NAMALWA (cell line): ENCODE results near the gene SALL4.
"Not testable (repeated sequence)": the region's sequence is repeated elsewhere in the genome, so short reads cannot be mapped to it uniquely, and the experiment has no call there.

Source experiments
- DNase-seq: peaks from one replicate; pipeline ENCODE4 v3.0.0-alpha.2; 2015; ENCODE audit warnings: low spot score

Gene SALL4

GRCh38 chr20:51763965-51764602 is 38.2 kb downstream of the SALL4 start:
- no peak for DNase-seq

DNA sequence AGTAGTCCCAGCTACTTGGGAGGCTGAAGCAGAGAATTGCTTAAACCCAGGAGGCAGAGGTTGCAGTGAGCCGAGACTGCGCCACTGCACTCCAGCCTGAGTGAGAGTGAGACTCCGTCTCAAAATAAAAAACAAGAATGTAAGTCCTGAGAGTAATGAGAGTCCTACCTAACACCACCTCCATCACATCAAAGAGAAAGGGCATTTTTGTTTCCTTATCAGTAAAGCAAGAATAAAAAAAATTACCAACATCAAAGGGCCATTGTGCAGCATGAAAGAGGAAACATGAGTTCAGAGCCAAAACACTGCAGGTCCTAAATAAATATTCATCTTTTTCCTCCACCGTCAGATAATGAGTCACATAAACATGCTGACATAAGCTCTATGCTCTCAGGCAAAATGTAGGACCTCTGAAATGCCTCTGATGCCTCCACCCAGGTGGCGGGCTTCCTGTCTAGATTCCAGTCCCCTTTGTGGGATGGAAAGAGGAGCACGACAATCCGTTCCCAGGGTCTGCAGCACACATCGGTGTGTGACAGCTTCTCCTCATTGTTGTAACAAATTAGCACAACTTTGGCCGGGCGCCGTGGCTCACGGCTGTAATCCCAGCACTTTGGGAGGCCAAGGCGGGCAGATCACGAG is 41.3 kb downstream of the SALL4 start:
- no peak for DNase-seq

DNA sequence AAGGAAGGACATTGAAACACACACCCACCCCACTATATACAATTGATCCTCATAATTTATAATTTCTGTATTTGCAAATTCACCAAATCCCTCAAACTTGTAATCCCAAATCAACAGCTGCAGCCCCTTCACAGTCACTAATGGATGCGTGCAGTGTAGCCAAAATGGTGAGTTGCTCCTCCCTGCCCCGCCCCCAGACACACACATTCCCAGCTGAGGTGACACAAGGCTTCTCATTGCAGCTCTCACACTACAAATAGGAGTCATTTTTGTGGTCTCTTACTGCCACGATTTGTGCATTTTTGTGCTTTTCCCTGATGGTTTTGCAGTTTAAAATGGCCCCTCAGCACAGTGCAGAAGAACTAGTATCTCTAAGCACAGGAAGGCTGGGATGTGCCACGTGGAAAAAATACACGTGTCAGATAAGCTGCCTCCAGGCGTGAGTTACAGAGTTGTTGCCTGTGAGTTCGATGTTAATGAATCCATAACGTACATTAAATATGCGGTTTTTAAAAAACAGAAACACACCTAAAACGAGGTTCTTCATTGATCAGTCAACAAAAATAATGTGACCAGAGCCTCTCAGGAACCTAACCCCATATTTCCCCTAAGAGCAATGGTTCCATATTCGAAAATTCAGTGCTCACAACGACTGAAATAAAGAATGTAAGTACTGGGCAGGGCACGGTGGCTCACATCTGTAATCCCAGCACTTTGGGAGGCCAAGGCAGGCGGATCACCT is 42.4 kb downstream of the SALL4 start:
- no peak for DNase-seq

DNA sequence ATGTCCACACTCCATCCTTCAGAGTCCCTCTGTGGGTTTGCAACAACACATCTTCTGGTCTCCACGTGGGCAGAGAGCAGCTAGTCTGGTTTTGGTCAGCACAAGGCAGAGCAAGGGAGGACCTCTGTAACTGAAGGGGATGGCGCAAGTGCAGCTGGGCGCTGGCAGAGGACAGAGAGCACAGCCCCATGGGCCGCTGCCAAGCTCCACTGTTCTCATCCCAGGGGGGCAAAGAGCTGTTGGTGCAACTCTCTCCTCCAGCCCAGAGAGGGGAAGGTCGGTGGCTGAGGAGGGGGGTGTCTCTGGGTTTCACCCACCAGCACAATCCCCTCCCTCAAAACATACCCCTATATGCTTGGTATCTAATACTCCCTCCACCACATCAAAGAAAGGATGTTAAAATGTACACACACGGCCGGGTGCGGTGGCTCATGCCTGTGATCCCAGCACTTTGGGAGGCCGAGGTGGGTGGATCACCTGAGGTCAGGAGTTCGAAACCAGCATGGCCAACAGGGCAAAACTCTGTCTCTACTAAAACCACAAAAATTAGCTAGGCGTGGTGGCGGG is 43.3 kb downstream of the SALL4 start:
- no peak for DNase-seq

GRCh38 chr20:51757226-51757625 is 45.1 kb downstream of the SALL4 start:
- DNase-seq, result no peak

GRCh38 chr20:51756653-51757052 is 45.7 kb downstream of the SALL4 start:
- DNase-seq, result no peak

DNA sequence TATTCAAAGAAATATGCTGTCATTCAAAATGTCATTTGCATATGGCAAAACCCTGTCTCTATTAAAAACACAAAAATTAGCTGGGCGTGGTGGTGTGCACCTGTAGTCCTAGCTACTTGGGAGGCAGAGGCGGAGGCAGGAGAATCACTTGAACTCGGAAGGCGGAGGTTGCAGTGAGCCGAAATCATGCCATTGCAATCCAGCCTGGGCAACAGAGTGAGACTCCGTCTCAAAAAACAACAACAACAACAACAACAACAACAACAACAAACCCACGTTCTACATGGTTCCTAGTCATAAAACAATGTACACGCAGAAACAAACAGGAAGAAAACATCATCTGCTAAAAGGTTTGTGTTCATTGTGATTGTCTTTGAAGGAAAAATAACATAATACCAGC is 49.1 kb downstream of the SALL4 start:
- not testable (repeated sequence) for DNase-seq

DNA sequence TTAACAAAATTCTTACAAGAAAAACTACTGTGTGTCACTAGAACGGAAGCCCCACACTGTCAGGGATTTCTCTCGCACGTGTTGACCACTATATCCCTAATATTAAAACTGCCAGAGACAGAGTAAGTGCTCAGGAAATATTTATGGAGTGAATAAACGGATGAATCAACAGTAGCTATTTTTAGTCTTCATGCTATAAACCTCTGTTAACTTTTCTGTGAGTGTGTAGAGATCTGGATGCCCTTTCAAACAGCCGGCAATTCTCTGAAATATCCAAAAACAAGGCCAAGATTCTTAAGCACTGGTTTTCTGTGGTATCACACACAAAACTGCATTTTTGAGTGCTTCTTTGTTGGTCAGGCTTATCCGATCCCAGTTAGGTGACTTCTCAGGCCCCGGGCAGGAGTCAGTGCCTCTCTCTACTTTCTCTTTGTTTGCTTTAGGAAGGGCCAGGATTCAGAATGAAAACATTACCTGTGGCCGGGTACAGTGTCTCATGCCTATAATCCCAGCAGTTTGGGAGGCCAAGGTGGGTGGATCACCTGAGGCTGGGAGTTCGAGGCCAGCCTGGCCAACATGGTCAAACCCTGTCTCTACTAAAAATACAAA is 49.9 kb downstream of the SALL4 start:
- no peak for DNase-seq

- DNase-seq, result no peak
Observed at GRCh38 chr20:51750770-51751388, 51.4 kb downstream of the SALL4 start.

DNA sequence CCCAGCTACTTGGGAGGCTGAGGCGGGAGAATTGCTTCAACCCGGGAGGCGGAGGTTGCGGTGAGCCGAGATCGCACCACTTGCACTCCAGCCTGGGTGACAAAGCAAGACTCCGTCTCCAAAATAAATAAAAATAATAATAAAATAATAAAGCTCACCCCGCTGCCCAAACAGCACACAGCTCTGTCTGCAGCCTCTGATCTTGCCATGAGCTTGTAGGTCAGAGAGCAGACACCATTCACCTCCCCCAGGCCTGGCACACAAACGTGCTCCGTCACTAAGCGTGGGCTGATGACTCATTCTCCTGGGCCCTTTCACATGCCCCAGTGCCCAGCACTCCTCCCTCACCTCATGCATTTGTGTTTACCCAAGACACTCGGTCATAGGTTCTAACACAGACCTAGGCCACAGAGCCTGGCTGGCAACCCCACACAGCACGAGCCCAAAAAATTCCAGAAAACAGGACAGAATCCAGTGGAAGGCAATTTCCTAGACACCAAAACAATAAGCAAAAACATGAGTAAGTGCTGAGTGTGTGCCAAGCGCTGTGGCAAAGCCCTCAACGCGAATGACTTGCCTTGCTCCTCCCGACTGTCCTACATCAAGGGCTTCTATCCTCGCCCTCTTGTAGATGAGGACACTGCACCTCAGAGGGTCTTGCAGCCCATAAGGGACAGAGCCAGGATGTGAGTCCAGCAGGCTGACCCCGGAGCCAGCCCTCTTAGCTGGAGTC is 52.1 kb downstream of the SALL4 start:
- DNase-seq, result no peak

DNA sequence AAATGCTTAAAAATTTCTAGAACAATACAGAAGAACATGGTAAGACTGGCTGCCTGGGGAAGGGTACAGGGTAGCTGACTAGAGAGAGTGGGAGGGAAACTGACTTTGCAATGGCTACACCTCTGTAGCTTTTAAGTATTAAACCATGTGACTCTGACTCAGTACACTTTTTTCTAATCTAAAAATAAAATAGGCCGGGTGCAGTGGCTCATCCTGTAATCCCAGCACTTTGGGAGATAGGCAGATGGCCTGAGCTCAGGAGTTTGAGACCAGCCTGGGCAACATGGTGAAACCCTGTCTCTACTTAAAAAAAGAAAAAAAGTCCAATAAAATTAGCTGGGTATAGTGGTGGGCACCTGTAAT is 52.7 kb downstream of the SALL4 start:
- no peak for DNase-seq

DNA sequence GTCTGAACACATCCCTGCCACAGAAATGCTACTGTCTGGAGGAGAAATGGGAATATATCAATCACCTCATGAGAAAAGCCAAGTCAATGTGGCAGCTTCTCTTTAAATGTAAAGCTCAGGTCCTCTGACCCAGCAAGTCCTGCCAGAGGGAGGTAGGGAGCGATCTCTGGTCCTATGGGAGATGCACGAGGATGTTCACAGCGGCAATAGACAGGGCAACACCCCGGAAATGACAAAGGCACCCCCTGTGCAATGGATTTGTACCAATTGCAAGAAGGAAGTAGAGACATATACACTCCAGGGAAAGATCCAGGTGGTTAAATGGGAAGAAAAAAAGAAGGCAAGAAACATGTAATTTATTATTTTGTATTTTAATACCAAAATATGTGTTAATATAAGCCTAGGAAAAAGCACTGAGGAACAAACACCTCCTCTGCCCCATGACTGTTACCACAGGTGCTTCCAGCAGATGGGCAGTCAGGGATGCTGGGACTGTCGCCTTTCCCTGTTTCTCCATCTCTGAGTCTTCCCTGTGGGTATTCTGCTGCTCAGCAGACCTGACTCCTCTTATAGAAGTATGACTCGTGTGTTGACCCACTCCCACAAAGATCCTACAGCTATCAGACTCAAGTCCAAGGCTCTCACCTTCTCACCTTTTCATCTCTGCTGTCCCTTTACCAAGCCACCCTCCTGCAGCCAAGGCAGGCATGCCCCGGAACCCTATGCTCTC is 55.0 kb downstream of the SALL4 start:
- DNase-seq, result no peak

DNA sequence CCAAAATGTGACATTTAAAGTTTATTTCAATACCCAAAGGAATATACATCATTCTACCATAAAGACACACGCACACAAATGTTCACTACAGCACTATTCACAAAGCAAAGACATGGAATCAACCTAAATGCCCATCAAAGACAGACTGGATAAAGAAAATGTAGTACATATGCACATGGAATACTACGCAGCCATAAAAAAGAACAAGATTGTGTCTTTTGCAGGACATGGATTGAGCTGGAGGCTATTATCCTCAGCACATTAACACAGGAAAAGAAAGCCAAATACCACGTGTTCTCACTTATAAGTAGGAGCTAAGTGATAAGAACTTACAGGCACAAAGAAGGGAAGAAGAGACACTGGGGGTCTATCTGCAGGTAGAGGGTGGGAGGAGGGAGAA is 56.5 kb downstream of the SALL4 start:
- no peak for DNase-seq

GRCh38 chr20:51740838-51741237 is 61.5 kb downstream of the SALL4 start:
- DNase-seq, result no peak

DNA sequence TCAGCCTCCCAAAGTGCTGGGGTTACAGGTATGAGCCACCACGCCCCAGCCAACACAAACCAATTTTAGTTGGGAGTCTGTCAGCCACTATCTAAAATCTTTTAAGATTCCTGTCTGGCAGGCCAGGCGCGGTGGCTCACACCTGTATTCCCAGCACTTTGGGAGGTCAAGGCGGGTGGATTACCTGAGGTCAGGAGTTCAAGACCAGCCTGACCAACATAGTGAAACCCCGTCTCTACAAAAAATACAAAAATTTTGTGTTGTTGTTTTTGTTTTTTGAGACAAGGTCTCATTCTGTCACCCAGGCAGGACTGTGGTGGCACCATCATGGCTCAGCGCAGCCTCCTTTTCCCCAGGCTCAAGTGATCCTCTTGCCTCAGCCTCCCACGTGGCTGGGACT is 62.0 kb downstream of the SALL4 start:
- not testable (repeated sequence) for DNase-seq

GRCh38 chr20:51739722-51740249 is 62.5 kb downstream of the SALL4 start:
- no peak for DNase-seq

GRCh38 chr20:51738877-51739447 is 63.4 kb downstream of the SALL4 start:
- no peak for DNase-seq

DNA sequence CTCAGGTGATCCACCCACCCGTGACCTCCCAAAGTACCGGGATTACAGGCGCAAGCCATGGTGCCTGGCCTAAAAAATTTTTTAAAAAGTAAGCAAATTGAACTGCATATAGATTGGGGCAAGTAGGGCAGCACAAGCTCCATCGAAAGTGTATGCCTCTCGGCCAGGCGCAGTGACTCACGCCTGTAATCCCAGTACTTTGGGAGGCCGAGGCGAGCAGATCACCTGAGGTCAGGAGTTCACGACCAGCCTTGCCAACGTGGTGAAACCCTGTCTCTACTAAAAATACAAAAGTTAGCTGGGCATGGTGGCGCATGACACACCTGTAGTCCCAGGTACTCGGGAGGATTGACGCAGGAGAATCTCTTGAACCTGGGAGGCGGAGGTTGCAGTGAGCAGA is 64.1 kb downstream of the SALL4 start:
- not testable (repeated sequence) for DNase-seq

DNA sequence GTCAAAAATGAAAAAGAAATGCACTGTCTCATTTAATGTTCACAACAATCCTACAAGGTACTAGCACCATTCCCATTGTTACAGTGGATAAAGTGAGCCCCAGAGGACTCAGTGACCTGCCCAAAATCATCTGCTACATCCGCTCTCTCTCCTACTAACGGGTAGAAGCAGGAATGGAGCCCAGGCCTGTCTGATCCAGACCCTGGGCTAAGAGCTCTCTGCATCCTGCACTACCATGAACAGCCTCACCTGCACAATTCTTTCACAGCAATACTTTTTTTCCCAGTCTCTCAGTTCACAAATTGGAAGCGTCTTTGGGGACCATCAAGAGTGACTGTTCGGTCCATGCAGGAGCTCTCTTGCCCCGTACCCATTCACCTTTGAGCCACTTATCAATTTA is 65.4 kb downstream of the SALL4 start:
- DNase-seq, result no peak
